ENCODE results near the gene WEE1. TPM values are rescaled to one million over a fixed set of nuclear protein-coding genes. Genes with fewer than 3 reads are reported as not detected.

Gene WEE1
- total RNA-seq (ENCODE audit: low replicate concordance), result 26.3 and 51.1 TPM in 2 replicates

GRCh38 chr11:9573052-9573774 lies at the start of gene WEE1:
Gene WEE1, plus strand, starts transcription at chr11:9573670. Its CDS starts 264 bp downstream, at chr11:9573934.
- peak; percentile 97 for DNase-seq (ENCODE audit: low read depth)
- H3K4me3 ChIP-seq (ENCODE audit: low read depth, low read length), result peak within 1 kb of the TSS; percentile 82
- TF ChIP-seq CTCF (IDR thresholded peaks at IDR 0.05; ENCODE audit: insufficient read depth, low read length), result no peak

GRCh38 chr11:9524001-9524400 lies 49.5 kb upstream of the WEE1 start:
- no peak overlapping the region for H3K4me3 ChIP-seq (ENCODE audit: low read depth, low read length)
- no peak for DNase-seq (ENCODE audit: low read depth)
- TF ChIP-seq CTCF (IDR thresholded peaks at IDR 0.05; ENCODE audit: insufficient read depth, low read length), result no peak

GRCh38 chr11:9525116-9525515 lies 48.4 kb upstream of the WEE1 start:
- no peak for TF ChIP-seq CTCF (IDR thresholded peaks at IDR 0.05; ENCODE audit: insufficient read depth, low read length)
- no peak for DNase-seq (ENCODE audit: low read depth)
- H3K4me3 ChIP-seq (ENCODE audit: low read depth, low read length), result no peak overlapping the region

- no peak overlapping the region for H3K4me3 ChIP-seq (ENCODE audit: low read depth, low read length)
- no peak for TF ChIP-seq CTCF (IDR thresholded peaks at IDR 0.05; ENCODE audit: insufficient read depth, low read length)
Observed at GRCh38 chr11:9527481-9528135, 45.9 kb upstream of the WEE1 start.

GRCh38 chr11:9528136-9528501 lies 45.4 kb upstream of the WEE1 start:
- TF ChIP-seq CTCF (IDR thresholded peaks at IDR 0.05; ENCODE audit: insufficient read depth, low read length), result no peak
- DNase-seq (ENCODE audit: low read depth), result no peak
- H3K4me3 ChIP-seq (ENCODE audit: low read depth, low read length), result no peak overlapping the region

More at GRCh38 chr11:9527481-9528135, 45.9 kb upstream of the WEE1 start:
- peak; percentile 100 for DNase-seq (ENCODE audit: low read depth)

- TF ChIP-seq CTCF (IDR thresholded peaks at IDR 0.05; ENCODE audit: insufficient read depth, low read length), result no peak
- DNase-seq (ENCODE audit: low read depth), result no peak
- no peak overlapping the region for H3K4me3 ChIP-seq (ENCODE audit: low read depth, low read length)
Observed at GRCh38 chr11:9528573-9529333, 44.7 kb upstream of the WEE1 start.

All from fibroblast of the aortic adventitia (primary cell).